ENCODE measurements around the gene LIMCH1.

Gene LIMCH1

GRCh38 chr4:41611881-41612871 lies 74.2 kb downstream of the LIMCH1 start:
- DNase-seq (ENCODE audit: low spot score) = no peak
- H3K27ac ChIP-seq = peak overlapping the region in 1 of 2 donors; percentile 61
- peak overlapping the region; percentile 18 for H3K4me3 ChIP-seq
- TF ChIP-seq, protein P1, sequence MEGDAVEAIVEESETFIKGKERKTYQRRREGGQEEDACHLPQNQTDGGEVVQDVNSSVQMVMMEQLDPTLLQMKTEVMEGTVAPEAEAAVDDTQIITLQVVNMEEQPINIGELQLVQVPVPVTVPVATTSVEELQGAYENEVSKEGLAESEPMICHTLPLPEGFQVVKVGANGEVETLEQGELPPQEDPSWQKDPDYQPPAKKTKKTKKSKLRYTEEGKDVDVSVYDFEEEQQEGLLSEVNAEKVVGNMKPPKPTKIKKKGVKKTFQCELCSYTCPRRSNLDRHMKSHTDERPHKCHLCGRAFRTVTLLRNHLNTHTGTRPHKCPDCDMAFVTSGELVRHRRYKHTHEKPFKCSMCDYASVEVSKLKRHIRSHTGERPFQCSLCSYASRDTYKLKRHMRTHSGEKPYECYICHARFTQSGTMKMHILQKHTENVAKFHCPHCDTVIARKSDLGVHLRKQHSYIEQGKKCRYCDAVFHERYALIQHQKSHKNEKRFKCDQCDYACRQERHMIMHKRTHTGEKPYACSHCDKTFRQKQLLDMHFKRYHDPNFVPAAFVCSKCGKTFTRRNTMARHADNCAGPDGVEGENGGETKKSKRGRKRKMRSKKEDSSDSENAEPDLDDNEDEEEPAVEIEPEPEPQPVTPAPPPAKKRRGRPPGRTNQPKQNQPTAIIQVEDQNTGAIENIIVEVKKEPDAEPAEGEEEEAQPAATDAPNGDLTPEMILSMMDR (IDR thresholded peaks at IDR 0.05) = no peak

DNA sequence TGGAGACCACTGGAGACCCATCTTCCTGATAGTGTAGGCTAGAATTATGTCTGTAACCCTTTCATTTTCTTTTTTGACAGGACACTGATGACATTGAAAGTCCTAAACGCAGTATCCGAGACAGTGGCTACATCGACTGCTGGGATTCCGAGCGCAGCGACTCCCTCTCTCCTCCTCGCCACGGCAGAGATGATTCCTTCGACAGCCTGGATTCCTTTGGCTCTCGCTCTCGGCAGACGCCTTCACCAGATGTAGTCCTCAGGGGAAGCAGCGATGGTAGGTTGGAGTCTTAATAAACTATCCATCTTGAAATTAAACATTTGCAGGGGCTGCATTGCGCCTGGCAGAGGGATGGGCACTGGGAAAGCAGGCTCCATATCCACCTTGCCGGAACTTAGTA lies 75.4 kb downstream of the LIMCH1 start:
- Histone ChIP-seq H3K27ac (peak overlapping the region in 1 of 2 donors; percentile 17), H3K4me3 (peak overlapping the region; percentile 36)
- TF ChIP-seq, protein P1 (IDR thresholded peaks at IDR 0.05) = no peak
- DNase-seq (ENCODE audit: low spot score) = no peak

GRCh38 chr4:41613821-41614220 lies 75.9 kb downstream of the LIMCH1 start:
- no peak for DNase-seq (ENCODE audit: low spot score)
- Histone ChIP-seq H3K4me3 (no peak overlapping the region), H3K27ac (no peak overlapping the region)
- TF ChIP-seq, protein P1 (IDR thresholded peaks at IDR 0.05) = no peak

- no peak for DNase-seq (ENCODE audit: low spot score)
- TF ChIP-seq, protein P1 (IDR thresholded peaks at IDR 0.05) = no peak
- Histone ChIP-seq H3K27ac (no peak overlapping the region), H3K4me3 (no peak overlapping the region)
These were observed 76.6 kb downstream of the LIMCH1 start for GRCh38 chr4:41614519-41614918.

- no peak overlapping the region for H3K27ac ChIP-seq
- DNase-seq (ENCODE audit: low spot score) = no peak
- H3K4me3 ChIP-seq = no peak overlapping the region
- TF ChIP-seq, protein P1 (IDR thresholded peaks at IDR 0.05) = no peak
These were observed 81.2 kb downstream of the LIMCH1 start for GRCh38 chr4:41619161-41619560.

DNA sequence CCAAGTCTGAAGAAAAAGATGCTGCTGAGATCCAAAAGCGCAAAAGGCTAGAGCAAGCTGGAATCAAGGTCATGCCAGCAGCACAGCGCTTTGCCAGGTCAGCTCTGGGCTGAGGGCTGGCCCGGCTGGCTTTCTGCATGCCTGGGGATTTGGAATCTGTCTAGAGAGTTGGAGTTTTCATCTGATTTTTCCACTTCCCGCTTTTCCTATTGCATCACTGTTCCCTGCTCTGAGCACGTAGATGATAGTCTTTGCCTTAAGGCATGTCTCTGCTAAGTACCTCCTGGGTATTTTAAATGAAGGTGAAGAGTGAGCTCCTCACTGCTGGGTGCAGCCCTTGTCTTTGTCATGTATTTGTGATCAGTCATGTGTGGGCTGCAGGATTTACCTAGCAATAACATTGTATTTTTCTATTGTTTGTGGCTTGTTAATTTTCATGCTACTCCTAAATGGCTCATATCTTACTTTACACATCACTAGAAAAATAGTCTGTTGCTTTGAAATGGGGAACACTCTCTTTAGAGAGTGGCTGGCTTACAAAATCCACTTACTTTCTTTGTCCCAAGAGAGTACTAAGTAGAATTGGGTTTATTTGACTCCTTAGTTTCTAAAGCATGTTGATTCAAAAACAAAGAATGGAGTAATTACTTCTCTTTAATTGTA lies 82.8 kb downstream of the LIMCH1 start:
- Histone ChIP-seq H3K4me3 (no peak overlapping the region), H3K27ac (peak overlapping the region in 1 of 2 donors; percentile 57)
- DNase-seq (ENCODE audit: low spot score) = no peak
- TF ChIP-seq, protein P1 (IDR thresholded peaks at IDR 0.05) = no peak
